GM11168 (cell line): ENCODE measurements around the gene CHAF1A.

Experiments
- in situ Hi-C: fragments of 300-500 bp; cut with MboI; formaldehyde crosslinking; loops from one replicate; pipeline ENCODE4 v1.12.0; 2022; ENCODE audit warnings: low sequenced_read_pairs; ENCODE audit not compliant: unreplicated experiment

Gene CHAF1A

GRCh38 chr19:4402171-4403004 lies at the start of gene CHAF1A:
CHAF1A (plus strand) TSS chr19:4402640; CDS start chr19:4402763, 123 bp downstream.
- in situ Hi-C loops = no loop called here

GRCh38 chr19:4352701-4353121 lies 49.7 kb upstream of the CHAF1A start:
- in situ Hi-C loops = loop anchor here (5.0 kb wide), 1 partner anchor 85 kb away; no protein-coding TSS in a partner anchor

GRCh38 chr19:4354282-4354681 lies 48.2 kb upstream of the CHAF1A start:
- in situ Hi-C loops = loop anchor here (5.0 kb wide), 1 partner anchor 87 kb away; no protein-coding TSS in a partner anchor

- in situ Hi-C loops = loop anchor here (5.0 kb wide), 1 partner anchor 88 kb away; no protein-coding TSS in a partner anchor
These were observed 47.5 kb upstream of the CHAF1A start for GRCh38 chr19:4354897-4355296.

GRCh38 chr19:4357095-4357797 lies 45.2 kb upstream of the CHAF1A start:
- in situ Hi-C loops = no loop called here

DNA sequence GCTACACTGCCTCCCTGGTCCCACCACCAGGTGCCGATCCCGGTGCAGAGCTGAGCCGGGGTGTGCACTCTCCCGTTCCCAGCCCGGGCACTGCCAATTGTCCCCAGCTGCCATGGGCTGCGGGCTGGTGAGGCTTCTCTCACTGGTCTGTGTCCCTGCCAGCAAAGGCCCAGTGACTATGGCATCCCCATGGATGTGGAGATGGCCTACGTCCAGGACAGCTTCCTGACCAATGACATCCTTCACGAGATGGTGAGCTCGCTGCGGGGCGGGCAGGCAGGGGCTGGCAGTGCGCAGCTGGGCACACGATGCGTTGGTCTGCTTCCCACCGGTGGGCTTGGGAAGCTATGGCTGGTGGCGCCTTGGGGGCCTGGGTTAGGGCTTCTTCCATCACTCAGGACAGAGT lies 44.5 kb upstream of the CHAF1A start:
- in situ Hi-C loops = no loop called here

DNA sequence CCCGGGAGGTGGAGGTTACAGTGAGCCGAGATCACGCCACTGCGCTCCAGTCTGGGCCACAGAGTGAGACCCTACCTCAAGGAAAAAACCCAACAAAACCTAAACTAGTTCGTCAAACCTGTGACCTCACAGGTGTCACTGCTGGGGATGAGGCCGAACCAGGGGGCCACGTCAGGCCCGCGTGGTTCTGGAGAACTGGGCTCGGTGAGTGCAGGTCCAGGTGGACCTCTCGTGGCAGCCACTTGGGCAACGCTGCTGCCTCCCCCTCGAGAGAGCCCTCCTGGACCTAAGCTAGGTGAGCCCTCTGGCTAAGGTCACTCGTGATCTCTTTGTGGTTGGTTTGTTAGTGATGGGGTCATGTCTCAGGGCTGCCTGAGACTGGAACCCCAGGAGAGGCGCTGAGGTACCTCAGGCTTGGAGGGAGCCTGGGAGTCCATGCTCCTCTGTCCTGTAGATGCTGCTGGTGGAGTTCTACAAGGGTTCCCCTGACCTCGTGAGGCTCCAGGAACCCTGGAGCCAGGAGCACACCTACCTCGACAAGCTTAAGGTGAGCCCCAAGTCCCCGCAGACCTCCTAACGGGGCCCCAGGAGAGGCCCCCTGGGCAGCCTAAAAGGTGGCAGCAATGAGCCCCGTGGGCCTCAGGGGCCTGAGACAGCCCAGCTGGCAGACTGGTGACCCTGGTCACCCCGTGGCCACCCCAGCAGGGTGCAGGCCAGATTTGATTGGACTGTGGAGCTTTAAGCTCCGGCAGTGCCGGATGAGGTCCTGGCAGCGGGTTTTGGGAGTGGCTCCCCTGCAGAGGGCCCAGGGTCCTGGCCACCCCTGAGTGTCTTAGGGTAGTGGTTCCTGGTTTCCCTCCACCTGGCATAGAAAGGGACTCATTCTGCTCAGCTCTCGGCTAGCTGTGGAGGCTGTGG lies 43.5 kb upstream of the CHAF1A start:
- in situ Hi-C loops = no loop called here

- in situ Hi-C loops = no loop called here
These were observed 42.8 kb upstream of the CHAF1A start for GRCh38 chr19:4359627-4360000.

DNA sequence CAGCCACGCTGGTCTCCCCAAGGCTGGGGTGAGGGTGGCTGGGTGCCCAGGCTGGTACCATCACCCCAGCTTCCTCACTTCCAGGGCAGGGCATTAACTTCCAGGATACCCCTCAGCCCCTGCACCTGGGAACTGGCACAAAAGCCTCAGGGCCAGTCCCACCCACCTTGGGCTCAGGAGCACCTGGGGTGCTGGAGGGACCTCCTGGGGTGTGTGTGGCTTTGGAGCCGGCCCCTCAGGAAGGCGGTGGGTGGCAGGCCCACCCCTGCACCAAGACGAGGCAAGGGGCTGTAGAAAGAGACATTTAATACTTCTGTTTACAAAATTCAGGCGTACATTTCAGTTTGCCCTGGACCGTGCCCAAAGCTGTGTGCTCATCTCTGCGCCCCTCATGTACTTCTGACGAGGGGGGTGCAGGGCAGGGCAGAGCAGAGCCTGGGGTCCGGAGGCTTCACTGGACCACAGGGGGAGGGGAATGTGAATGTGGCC lies 42.3 kb upstream of the CHAF1A start:
- in situ Hi-C loops = no loop called here

GRCh38 chr19:4360641-4361151 lies 41.7 kb upstream of the CHAF1A start:
- in situ Hi-C loops = no loop called here

- in situ Hi-C loops = no loop called here
These were observed 41.0 kb upstream of the CHAF1A start for GRCh38 chr19:4361152-4362046.

DNA sequence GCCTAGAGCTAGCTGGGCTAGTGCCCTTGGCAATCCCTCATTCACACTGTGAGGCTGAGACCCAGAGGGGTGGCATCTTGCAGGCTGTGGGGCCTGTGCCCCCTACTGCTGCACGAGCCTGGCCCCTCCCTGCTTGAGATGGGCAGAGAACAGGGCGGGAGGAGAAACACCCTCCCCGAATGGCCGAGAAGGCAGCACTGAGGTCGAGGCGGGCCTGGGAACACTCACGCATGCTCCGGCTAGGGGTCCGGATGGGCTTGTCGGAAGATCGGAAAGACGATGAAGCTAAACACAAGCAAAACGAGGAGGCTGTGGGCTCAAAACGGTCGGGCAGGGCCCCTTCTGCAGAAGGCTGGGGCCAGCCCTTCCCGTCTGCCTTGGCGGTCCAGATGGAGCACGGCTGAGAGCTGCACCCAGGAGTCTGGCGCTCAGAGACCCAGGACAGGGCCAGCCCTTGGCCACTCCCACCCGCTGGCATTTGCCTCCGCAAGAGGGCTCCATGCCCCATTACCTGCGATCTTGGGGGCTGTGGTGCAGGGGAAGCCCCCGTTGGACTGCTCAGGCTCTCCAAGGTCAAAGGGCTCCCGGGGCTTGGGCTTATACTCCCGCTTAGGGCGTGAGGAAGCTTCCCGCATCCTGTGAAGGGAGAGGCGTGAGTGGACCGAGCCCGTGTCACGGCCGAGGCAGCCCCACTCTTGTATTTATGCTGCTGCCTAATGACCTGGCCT lies 40.2 kb upstream of the CHAF1A start:
- in situ Hi-C loops = no loop called here

DNA sequence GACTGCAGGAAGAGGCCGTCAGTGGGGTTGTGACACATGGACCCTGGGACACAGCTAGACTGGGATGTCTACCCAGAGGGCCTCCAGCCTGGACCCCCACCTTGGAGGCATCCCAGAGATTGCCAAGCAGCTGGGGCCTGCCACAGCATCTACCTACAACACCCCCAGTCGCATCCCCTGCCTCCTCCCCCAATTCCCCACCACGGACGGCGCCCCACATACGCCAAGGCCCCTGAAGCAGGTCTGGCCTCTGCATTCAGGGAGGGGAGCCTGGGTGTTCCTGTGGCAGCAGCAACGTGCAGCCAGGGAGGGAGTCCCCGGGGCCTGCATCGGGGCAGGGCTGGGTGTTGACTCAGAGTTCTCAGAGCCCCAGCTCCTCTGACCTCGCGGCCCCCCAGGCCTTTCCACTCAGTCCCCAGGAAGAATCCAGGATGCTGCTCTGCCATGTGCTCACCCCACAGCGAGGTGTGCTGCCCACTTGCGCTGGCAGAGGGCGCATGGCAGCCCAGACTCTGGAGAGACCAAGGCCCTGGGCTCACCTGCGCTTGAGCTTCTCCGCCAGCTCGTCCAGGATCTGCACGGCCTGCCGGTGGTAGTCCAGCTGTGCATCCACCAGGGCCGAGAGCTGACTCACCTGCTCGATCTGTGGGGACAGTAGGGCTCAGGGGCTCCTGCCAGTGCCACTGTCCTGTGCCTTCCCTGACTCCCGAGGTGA lies 39.5 kb upstream of the CHAF1A start:
- in situ Hi-C loops = no loop called here

DNA sequence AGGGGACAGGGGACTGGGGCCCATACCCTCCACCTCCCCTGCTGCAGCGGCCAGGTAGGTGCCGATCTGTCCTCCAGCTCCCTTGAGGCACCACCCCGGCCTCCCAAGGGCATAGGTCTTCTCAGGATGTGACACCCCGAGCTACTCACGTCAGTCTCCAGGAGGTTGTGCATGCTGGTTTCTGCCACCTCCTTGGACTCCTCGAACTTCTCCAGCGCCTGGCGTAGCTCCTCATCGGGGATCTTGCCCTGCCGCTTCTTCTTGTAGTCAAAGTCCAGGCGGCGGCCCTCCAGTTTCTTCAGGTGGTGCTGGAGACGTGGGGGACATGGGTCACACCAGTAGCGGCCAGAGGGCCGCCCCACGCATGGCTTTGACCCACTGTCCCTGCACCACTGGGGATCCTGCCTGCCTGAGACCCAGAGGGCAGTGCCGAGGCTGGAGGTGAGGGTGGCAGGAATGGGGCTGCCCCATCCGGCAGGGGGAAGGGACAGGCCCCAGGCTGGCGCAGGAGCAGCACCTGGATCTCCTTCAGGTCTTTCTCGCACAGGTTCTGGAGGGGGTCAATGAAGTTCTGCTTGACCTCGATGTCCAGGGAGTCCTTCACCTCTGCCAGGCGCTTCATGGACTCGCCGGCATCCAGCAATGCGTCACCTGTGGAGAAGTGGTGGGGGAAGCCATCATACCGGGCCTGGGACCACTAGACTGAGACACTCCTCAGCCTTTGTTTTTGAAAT lies 38.7 kb upstream of the CHAF1A start:
- in situ Hi-C loops = no loop called here

DNA sequence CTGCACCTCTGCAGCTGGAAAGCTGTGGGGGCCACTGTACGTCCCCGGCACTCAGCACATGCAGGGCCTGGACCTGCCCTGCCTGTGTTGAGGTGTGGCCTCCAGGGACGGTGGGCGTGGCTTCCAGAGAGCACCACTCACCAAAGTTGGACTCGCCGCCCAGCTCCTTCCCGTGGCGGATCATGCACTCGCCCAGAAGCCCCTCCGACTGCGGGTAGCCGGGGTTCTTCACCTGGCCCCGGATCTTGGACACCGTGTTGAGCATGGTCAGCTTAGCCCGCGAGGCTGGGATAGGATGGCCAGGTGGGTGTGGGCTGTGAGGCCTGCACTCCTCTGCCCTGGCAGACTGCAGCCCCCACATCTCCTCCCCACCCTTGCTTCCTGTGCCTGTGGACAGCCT lies 37.1 kb upstream of the CHAF1A start:
- in situ Hi-C loops = no loop called here

GRCh38 chr19:4365791-4366665 lies 36.4 kb upstream of the CHAF1A start:
- in situ Hi-C loops = no loop called here
